Tibial nerve (tissue), 3 donors: ENCODE results near the gene PHYH.
"Not testable (repeated sequence)": the region's sequence is repeated elsewhere in the genome, so short reads cannot be mapped to it uniquely, and the experiment has no call there.

Experiments used
- POLR2A ChIP-seq, 2 donors: fragments of 450-650 bp; IDR thresholded peaks; one replicate each; pipeline ENCODE4 v1.6.1; 2017; ENCODE audit warnings: antibody characterized with exemption in 2 of 2, mild to moderate bottlenecking in 2 of 2, moderate library complexity in 2 of 2
- TF ChIP-seq, protein P1 (sequence below), 5 experiments: fragments of 200-600 bp in 3 of 5; fragments of 450-650 bp in 2 of 5; sonication (generic) in 3 of 5; IDR thresholded peaks; one replicate each; pipeline ENCODE4 v1.5.1; 2016 to 2019; ENCODE audit warnings: antibody characterized with exemption in 5 of 5, mild to moderate bottlenecking in 3 of 5, moderate library complexity in 2 of 5

DNA sequence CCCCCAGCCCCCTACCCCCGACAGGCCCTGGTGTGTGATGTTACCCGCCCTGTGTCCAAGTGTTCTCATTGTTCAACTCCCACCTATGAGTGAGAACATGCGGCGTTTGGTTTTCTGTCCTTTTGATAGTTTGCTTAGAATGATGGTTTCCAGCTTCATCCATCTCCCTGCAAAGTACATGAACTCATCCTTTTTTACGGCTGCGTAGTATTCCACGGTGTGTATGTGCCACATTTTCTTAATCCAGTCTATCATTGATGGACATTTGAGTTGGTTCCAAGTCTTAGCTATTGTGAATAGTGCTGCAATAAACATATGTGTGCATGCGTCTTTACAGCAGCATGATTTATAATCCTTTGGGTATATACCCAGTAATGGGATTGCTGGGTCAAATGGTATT, 31.1 kb upstream of the PHYH start:
- TF ChIP-seq, protein P1, sequence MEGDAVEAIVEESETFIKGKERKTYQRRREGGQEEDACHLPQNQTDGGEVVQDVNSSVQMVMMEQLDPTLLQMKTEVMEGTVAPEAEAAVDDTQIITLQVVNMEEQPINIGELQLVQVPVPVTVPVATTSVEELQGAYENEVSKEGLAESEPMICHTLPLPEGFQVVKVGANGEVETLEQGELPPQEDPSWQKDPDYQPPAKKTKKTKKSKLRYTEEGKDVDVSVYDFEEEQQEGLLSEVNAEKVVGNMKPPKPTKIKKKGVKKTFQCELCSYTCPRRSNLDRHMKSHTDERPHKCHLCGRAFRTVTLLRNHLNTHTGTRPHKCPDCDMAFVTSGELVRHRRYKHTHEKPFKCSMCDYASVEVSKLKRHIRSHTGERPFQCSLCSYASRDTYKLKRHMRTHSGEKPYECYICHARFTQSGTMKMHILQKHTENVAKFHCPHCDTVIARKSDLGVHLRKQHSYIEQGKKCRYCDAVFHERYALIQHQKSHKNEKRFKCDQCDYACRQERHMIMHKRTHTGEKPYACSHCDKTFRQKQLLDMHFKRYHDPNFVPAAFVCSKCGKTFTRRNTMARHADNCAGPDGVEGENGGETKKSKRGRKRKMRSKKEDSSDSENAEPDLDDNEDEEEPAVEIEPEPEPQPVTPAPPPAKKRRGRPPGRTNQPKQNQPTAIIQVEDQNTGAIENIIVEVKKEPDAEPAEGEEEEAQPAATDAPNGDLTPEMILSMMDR (IDR thresholded peaks at IDR 0.05), result not testable (repeated sequence)
- not testable (repeated sequence) for TF ChIP-seq POLR2A (IDR thresholded peaks at IDR 0.05)
